ENCODE results near the gene HGF. TPM values are rescaled to one million over a fixed set of nuclear protein-coding genes. Genes with fewer than 3 reads are reported as not detected.
"Not testable (repeated sequence)": the region's sequence is repeated elsewhere in the genome, so short reads cannot be mapped to it uniquely, and the experiment has no call there.

The HGF gene
- total RNA-seq (10 to 100 TPM in 1 of 5 donors, 1 to 10 TPM in 4; 5.8 to 10.7 (median 7.0) TPM), polyA plus RNA-seq (1 to 10 TPM in 2 of 3 donors, under 1 TPM in 1; 0.60 to 7.9 (median 2.7) TPM)
- long read RNA-seq, donor 1, full-length matches to known transcripts = 1 of 1 reads
- long read RNA-seq, donor 1, partial matches to known transcripts = 0 of 1 reads
- long read RNA-seq, donor 1, other reads (novel, unspliced or antisense) = 0 of 1 reads
- long read RNA-seq, donor 2 = 0 reads
- long read RNA-seq, donor 3, full-length matches to known transcripts = 1 of 1 reads
- long read RNA-seq, donor 3, partial matches to known transcripts = 0 of 1 reads
- long read RNA-seq, donor 3, other reads (novel, unspliced or antisense) = 0 of 1 reads
- long read RNA-seq, donor 4 = 0 reads
- long read RNA-seq, donor 5 = 0 reads
- long read RNA-seq, donor 6 = 0 reads
- long read RNA-seq, donor 7 = 0 reads
- long read RNA-seq, donor 8 = 0 reads
- long read RNA-seq, donor 9 = 0 reads
- long read RNA-seq, donor 10 = 0 reads

DNA sequence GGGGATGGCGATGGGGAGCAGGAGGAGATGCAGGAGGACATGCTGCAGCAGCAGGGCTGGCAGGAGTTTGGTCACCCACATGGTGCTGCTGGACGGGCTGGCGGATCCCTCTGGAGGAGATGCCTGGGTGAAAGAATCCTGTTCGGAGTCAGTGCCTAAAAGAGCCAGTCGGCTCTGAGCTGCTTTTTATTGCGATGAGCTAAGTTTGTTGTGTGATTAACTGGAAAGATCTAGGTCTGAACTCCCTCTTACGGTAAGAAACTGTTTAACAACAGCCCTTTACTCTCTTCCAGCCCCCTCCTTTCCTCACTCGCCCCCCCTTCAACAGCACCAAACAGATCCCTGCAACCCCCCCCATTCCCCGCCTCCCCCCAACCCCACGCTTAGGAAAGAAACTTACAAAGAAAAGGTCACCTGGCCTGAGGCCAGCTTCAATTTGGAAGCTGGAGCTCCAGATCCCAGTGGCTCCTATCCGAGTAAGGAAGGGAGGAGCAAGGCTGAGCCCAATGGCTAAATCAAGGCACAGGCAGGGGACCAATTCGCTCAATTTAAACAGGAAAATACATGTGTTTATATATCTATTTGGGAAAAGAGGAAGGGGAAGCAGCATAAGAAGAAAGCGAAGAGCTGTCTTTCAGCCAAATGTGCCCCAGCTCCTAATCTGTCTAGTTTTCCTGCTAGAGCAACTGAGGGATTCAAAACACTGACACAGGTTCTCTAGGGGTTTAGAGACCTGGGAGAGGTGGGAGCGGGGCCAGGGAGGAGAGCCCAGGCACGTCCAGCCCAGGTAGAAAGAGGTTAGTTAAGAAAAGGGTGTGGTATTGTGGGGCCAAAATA, at the start of gene HGF:
HGF (minus strand) TSS at position 157 of the 837 bp plus-strand sequence; CDS start at position 81, 76 bp downstream.
- 16 to 21% (median 19%) methylated on average over 15 of the region's 15 CpGs for WGBS, 5 donors
- Histone ChIP-seq H3K27ac (peak within 1 kb of the TSS; percentile 54 to 79 (median 66)), H3K4me1 (peaks cover 0 to 28% (median 8%) of the 10 kb centered on the region in 4 donors), H3K4me3 (peak within 1 kb of the TSS; percentile 23 to 40 (median 38)), H3K36me3 (no peaks in the 10 kb centered on the region), H3K27me3 (no peaks in the 10 kb centered on the region), H3K9me3 (no peaks in the 10 kb centered on the region)
- intact Hi-C loops (cut with DNase I; ENCODE audit: low total_unique reads) = no loop called here
- TF ChIP-seq, protein P1, sequence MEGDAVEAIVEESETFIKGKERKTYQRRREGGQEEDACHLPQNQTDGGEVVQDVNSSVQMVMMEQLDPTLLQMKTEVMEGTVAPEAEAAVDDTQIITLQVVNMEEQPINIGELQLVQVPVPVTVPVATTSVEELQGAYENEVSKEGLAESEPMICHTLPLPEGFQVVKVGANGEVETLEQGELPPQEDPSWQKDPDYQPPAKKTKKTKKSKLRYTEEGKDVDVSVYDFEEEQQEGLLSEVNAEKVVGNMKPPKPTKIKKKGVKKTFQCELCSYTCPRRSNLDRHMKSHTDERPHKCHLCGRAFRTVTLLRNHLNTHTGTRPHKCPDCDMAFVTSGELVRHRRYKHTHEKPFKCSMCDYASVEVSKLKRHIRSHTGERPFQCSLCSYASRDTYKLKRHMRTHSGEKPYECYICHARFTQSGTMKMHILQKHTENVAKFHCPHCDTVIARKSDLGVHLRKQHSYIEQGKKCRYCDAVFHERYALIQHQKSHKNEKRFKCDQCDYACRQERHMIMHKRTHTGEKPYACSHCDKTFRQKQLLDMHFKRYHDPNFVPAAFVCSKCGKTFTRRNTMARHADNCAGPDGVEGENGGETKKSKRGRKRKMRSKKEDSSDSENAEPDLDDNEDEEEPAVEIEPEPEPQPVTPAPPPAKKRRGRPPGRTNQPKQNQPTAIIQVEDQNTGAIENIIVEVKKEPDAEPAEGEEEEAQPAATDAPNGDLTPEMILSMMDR (IDR thresholded peaks at IDR 0.05) = no peak
- TF ChIP-seq POLR2A (IDR thresholded peaks at IDR 0.05) (no peak), POLR2AphosphoS5 (IDR thresholded peaks at IDR 0.05) (no peak), EP300 (IDR thresholded peaks at IDR 0.05) (no peak)
- DNase-seq = peak; percentile 37 to 82

DNA sequence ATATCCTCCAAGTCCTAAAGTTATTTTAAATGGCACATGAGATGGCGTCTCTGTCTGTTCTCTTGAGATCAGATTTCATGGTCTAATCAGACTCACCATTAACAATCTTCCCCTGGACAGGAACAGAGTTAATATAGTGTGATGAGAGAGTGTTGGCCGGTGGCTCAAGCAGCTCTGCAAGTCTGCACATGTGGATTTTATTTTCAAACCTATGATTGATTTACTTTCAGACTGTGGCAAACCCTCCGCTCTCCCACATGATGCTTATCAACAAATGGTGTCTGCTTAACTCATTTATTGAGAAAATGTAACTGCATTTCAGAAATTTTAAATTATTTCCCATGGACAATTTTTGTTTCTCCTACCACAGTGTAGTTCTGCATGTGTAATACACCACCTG, 46.5 kb upstream of the HGF start:
- no peak overlapping the region for H3K4me3 ChIP-seq
- no peaks in the 10 kb centered on the region for H3K4me1 ChIP-seq
- no peaks in the 10 kb centered on the region for H3K9me3 ChIP-seq
- intact Hi-C loops (cut with DNase I; ENCODE audit: low total_unique reads) = no loop called here
- no peak for DNase-seq
- H3K27ac ChIP-seq = no peak overlapping the region
- no peaks in the 10 kb centered on the region for H3K36me3 ChIP-seq
- H3K27me3 ChIP-seq = no peaks in the 10 kb centered on the region
- WGBS, 5 donors = 37 to 56% (median 46%) methylated on average over 3 of the region's 3 CpGs
- no peak for TF ChIP-seq POLR2AphosphoS5 (IDR thresholded peaks at IDR 0.05)
- TF ChIP-seq, protein P1 (IDR thresholded peaks at IDR 0.05) = no peak
- TF ChIP-seq POLR2A (IDR thresholded peaks at IDR 0.05) = no peak
- TF ChIP-seq EP300 (IDR thresholded peaks at IDR 0.05) = no peak

DNA sequence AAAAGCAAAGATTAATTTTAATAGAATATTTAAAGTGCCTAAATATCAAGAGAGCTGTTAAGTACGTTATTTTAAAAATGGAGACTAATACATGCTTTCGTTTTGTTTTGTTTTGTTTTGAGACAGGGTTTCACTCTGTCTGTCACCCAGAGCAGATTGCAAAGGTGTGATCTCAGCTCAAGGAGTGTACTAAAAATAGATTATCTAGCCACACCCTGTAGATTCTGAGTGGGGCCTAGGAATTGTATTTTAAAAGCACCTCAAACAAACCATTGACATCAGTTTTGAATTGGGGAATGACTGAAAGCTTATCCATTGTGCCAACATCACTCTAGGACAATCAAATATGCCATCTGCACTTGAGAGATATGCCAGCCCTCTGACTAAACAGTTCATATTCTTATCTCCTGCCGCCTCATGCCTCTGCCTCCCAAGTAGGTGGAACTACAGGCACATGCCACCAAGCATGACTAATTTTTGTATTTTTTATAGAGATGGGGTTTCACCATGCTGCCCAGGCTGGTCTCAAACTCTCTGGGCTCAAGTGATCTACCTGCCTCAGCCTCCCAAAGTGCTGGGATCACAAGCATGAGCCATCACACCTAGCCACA, 43.1 kb upstream of the HGF start:
- H3K9me3 ChIP-seq; H3K4me1 ChIP-seq; H3K4me3 ChIP-seq; H3K27ac ChIP-seq; DNase-seq; intact Hi-C loops (cut with DNase I; ENCODE audit: low total_unique reads); H3K27me3 ChIP-seq; H3K36me3 ChIP-seq: not testable (repeated sequence)
- 50 to 70% (median 58%) methylated on average over 1 to 3 of the region's 3 CpGs for WGBS, 5 donors

DNA sequence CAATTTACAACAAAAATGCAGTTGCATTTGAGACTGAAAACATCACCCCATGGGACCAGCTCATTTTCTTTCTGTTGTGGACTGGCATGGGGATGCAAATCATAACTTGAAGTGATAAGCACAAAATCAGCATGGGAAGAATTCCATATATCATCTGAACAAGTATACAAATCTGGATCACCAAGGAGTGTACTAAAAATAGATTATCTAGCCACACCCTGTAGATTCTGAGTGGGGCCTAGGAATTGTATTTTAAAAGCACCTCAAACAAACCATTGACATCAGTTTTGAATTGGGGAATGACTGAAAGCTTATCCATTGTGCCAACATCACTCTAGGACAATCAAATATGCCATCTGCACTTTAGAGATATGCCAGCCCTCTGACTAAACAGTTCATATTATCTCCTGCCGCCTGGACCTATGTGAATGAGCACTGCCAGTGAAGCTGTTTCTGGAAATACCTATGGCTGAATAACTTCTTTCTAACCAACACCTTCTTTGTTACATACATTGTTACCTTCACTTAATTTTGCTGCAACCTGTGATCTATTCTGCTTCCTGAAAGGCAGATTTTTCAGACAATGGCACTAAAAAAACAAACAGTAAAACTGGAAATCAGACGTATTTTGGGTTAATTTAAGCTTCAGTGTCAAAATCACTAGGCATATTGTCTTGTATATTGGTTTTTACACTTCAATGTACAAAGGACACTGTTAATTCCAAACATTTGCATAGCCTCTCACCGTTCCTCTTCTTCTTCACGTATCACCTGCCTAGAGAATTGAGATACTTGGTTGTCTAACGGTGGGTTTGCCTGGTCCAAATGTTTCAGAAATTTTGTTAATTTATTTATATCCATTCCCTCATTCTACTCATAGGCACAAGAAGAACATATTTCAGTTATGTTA, 42.4 kb upstream of the HGF start:
- no peak overlapping the region for H3K27ac ChIP-seq
- H3K4me1 ChIP-seq = no peaks in the 10 kb centered on the region
- DNase-seq = no peak
- H3K9me3 ChIP-seq = no peaks in the 10 kb centered on the region
- no peaks in the 10 kb centered on the region for H3K36me3 ChIP-seq
- TF ChIP-seq POLR2A (IDR thresholded peaks at IDR 0.05) (no peak), EP300 (IDR thresholded peaks at IDR 0.05) (no peak), POLR2AphosphoS5 (IDR thresholded peaks at IDR 0.05) (no peak)
- TF ChIP-seq, protein P1 (IDR thresholded peaks at IDR 0.05) = no peak
- H3K27me3 ChIP-seq = no peaks in the 10 kb centered on the region
- intact Hi-C loops (cut with DNase I; ENCODE audit: low total_unique reads) = no loop called here
- 60 to 69% (median 62%) methylated on average over 5 of the region's 5 CpGs; no CpG with 5 or more reads in 2 of the 5 donors for WGBS, 5 donors
- H3K4me3 ChIP-seq = no peak overlapping the region

Data from stomach (tissue), 19 donors.